ENCODE measurements around the gene ASIC4.

The ASIC4 gene

GRCh38 chr2:219469186-219469724 lies 45.0 kb upstream of the ASIC4 start:
- no peak for TF ChIP-seq CTCF (IDR thresholded peaks at IDR 0.05; ENCODE audit: control extremely low read depth, extremely low read depth, low read depth, missing control alignments)
- POLR2A ChIA-PET = no interaction called here

GRCh38 chr2:219470429-219470828 lies 43.9 kb upstream of the ASIC4 start:
- ChIA-PET CTCF (interaction anchor here (1.0 to 10.1 kb wide), 3 partner anchors 11 to 59 kb away, joined by 3 to 77 read pairs (median 3); no protein-coding TSS in a partner anchor), POLR2A (no interaction called here)
- TF ChIP-seq CTCF (IDR thresholded peaks at IDR 0.05; ENCODE audit: control extremely low read depth, extremely low read depth, low read depth, missing control alignments) = no peak
- DNase-seq (ENCODE audit: extremely low spot score) = no peak

More at GRCh38 chr2:219469186-219469724, 45.0 kb upstream of the ASIC4 start:
- CTCF ChIA-PET = interaction anchor here (1.1 to 10.1 kb wide), 4 partner anchors 10 to 72 kb away, joined by 3 to 77 read pairs (median 8); no protein-coding TSS in a partner anchor
- DNase-seq (ENCODE audit: extremely low spot score) = no peak

- ChIA-PET CTCF (interaction anchor here (1.2 to 10.1 kb wide), 2 partner anchors 48 to 58 kb away, joined by 3 to 77 read pairs; no protein-coding TSS in a partner anchor), POLR2A (no interaction called here)
- no peak for TF ChIP-seq CTCF (IDR thresholded peaks at IDR 0.05; ENCODE audit: control extremely low read depth, extremely low read depth, low read depth, missing control alignments)
- DNase-seq (ENCODE audit: extremely low spot score) = no peak
Measured at GRCh38 chr2:219471476-219472371, 42.6 kb upstream of the ASIC4 start.

- no peak for TF ChIP-seq CTCF (IDR thresholded peaks at IDR 0.05; ENCODE audit: control extremely low read depth, extremely low read depth, low read depth, missing control alignments)
- POLR2A ChIA-PET = no interaction called here
- DNase-seq (ENCODE audit: extremely low spot score) = no peak
- CTCF ChIA-PET = interaction anchor here (0.7 to 10.1 kb wide), 4 partner anchors 11 to 70 kb away, joined by 3 to 77 read pairs (median 4); no protein-coding TSS in a partner anchor
Measured at GRCh38 chr2:219472629-219473187, 41.6 kb upstream of the ASIC4 start.

GRCh38 chr2:219473511-219473910 lies 40.8 kb upstream of the ASIC4 start:
- ChIA-PET CTCF (interaction anchor here (0.7 to 10.1 kb wide), 5 partner anchors 10 to 71 kb away, joined by 3 to 77 read pairs (median 4); a partner anchor contains a TSS), POLR2A (no interaction called here)
- no peak for TF ChIP-seq CTCF (IDR thresholded peaks at IDR 0.05; ENCODE audit: control extremely low read depth, extremely low read depth, low read depth, missing control alignments)
- no peak for DNase-seq (ENCODE audit: extremely low spot score)

- no peak for DNase-seq (ENCODE audit: extremely low spot score)
- POLR2A ChIA-PET = no interaction called here
- TF ChIP-seq CTCF (IDR thresholded peaks at IDR 0.05; ENCODE audit: control extremely low read depth, extremely low read depth, low read depth, missing control alignments) = no peak
- CTCF ChIA-PET = interaction anchor here (1.2 to 10.1 kb wide), 7 partner anchors 18 to 86 kb away, joined by 3 to 77 read pairs (median 9); a partner anchor contains a TSS
Measured at GRCh38 chr2:219474285-219475060, 39.8 kb upstream of the ASIC4 start.
